Astrocyte (in vitro differentiated cells and primary cell): ENCODE data around the gene CRTC1.

Source experiments
- CTCF ChIP-seq: IDR thresholded peaks from 2 replicates; pipeline ENCODE4 v1.5.1; 2011; ENCODE audit warnings: low read depth, mild to moderate bottlenecking, inconsistent platforms, low read length, moderate library complexity; ENCODE audit not compliant: insufficient read depth
- EZH2 ChIP-seq: IDR thresholded peaks from 2 replicates; pipeline ENCODE4 v1.6.1; 2012; ENCODE audit warnings: mild to moderate bottlenecking, low read length, inconsistent platforms; ENCODE audit not compliant: insufficient read depth

- TF ChIP-seq EZH2 (no peak), CTCF (no peak)
Measured at GRCh38 chr19:18804139-18804601, 120.7 kb downstream of the CRTC1 start.
